ENCODE measurements around the gene RBFOX2.

DNA sequence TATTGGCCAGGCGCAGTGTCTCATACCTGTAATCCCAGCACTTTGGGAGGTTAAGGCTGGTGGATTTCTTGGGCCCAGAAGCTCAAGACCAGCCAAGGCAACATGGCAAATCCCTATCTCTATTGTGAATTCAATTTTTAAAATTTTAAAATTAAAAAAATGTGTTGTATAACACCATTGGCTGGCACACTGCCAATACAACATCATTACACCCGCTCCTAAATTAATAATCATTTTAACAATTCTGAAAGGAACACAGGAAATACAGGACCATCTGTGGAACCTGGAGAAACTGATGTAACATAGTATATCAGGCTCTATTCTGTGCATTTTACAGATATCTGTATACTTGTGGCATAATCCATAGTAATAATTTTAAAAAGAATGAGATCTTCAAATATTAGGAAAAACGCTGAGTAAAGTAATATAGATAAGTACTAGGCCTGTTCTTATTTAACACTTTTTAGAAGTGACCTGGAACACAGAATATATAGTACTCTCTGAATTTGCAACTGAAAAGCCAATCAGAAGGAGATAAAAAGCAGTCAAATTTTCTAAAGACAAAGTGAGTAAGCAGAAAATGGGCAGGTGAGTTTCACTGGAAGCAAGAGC lies 186.6 kb downstream of the RBFOX2 start:
- no peak for TF ChIP-seq POLR2A (IDR thresholded peaks at IDR 0.05)
- TF ChIP-seq, protein P1, sequence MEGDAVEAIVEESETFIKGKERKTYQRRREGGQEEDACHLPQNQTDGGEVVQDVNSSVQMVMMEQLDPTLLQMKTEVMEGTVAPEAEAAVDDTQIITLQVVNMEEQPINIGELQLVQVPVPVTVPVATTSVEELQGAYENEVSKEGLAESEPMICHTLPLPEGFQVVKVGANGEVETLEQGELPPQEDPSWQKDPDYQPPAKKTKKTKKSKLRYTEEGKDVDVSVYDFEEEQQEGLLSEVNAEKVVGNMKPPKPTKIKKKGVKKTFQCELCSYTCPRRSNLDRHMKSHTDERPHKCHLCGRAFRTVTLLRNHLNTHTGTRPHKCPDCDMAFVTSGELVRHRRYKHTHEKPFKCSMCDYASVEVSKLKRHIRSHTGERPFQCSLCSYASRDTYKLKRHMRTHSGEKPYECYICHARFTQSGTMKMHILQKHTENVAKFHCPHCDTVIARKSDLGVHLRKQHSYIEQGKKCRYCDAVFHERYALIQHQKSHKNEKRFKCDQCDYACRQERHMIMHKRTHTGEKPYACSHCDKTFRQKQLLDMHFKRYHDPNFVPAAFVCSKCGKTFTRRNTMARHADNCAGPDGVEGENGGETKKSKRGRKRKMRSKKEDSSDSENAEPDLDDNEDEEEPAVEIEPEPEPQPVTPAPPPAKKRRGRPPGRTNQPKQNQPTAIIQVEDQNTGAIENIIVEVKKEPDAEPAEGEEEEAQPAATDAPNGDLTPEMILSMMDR (IDR thresholded peaks at IDR 0.05 in 8 of 11, conservative IDR thresholded peaks at IDR 0.05 in 3 of 11) = no peak
